ENCODE results near the gene PRR5L. TPM values are rescaled to one million over a fixed set of nuclear protein-coding genes. Genes with fewer than 3 reads are reported as not detected.

The PRR5L gene
- total and polyA plus RNA-seq, 9 of the 15 experiments (the other 6 are each of a cell fraction or from before 2014, with no cell fraction given), result 0.11 to 0.60 (median 0.36) TPM; not detected in 2

DNA sequence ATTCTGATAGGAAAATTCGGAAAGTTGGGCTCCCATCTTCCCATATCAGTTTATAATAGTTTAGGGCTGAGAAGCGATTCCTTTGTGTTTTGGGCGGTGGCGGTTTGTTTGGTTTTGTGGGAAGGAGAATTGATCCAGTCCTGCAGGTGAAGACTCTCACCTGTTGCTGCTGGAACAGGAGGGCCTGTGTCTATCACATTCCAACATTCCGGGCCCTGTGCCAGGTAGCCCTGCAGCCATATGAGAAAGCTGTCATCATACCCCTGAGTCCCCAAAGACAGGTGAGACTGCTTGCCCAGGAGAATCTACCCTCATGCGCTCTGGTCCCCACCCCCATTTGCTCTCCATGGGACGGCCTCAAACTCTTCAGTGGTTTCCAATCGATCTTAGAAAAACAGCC, 151.9 kb downstream of the PRR5L start:
- H2AFZ ChIP-seq (ENCODE audit: low read depth, low read length), result no peak overlapping the region
- H3K4me3 ChIP-seq, result no peak overlapping the region
- ATAC-seq (no peak), FAIRE-seq (no peak), DNase-seq (ENCODE audit: extremely low read depth in 1 of 4, low spot score in 3 of 4) (no peak)
- ChIA-PET CTCF (ENCODE audit: low intra/inter-chr PET ratio) (no interaction called here), POLR2A (no interaction called here)
- in situ Hi-C loops (cut with MboI), result no loop called here
- TF ChIP-seq CHCHD3 (CRISPR knock-in tag; IDR thresholded peaks at IDR 0.05) (no peak), NCOR1 (IDR thresholded peaks at IDR 0.05) (no peak), ZNF589 (CRISPR knock-in tag; IDR thresholded peaks at IDR 0.05; ENCODE audit: low read depth) (no peak), SREBF1 (IDR thresholded peaks at IDR 0.05; ENCODE audit: borderline replicate concordance, low read depth, low read length) (no peak), MECOM (CRISPR knock-in tag; IDR thresholded peaks at IDR 0.05) (no peak), ADNP (tag; IDR thresholded peaks at IDR 0.05) (no peak)
- H4K20me1 ChIP-seq (replicated peaks; ENCODE audit: control insufficient read depth, insufficient read depth, low read length), result no peaks in the 10 kb centered on the region
- no peaks in the 10 kb centered on the region; a peak in 1 of 5 replicates for H3K4me1 ChIP-seq (replicated peaks in 1 of 2; ENCODE audit: control insufficient read depth in 2 of 2, insufficient read depth in 2 of 2, low read length in 2 of 2)
- BruUV-seq (replicated peaks), result no TSS peak
- no peaks in the 10 kb centered on the region for H3K9me3 ChIP-seq (replicated peaks; ENCODE audit: control insufficient read depth, insufficient read depth, low read depth, low read length)
- peaks cover 4 to 42% of the 10 kb centered on the region in 2 experiments; a peak in 4 of 5 replicates for H3K27me3 ChIP-seq (ENCODE audit: control insufficient read depth in 2 of 2, insufficient read depth in 2 of 2, low read length in 2 of 2)
- no peaks in the 10 kb centered on the region for H3K79me2 ChIP-seq (ENCODE audit: control insufficient read depth, insufficient read depth, low read length)
- intact Hi-C loops (cut with micrococcal nuclease), result no loop called here
- H3K4me2 ChIP-seq (ENCODE audit: insufficient read depth, low read length), result no peak overlapping the region
- WGBS (ENCODE audit: insufficient coverage, low coverage, missing lambda C conversion rate), result 0% methylated on average over 8 of the region's 8 CpGs
- H3K27ac ChIP-seq (ENCODE audit: extremely low read depth, low read depth, low read length), result no peak overlapping the region
- no peaks in the 10 kb centered on the region for H3K36me3 ChIP-seq (ENCODE audit: control insufficient read depth, insufficient read depth, low read length)
- no peak overlapping the region for H3K9ac ChIP-seq (ENCODE audit: insufficient read depth in 1 of 2, low read depth in 2 of 2, low read length in 2 of 2)
- no peaks in the 10 kb centered on the region for H3K9me1 ChIP-seq (ENCODE audit: control insufficient read depth, insufficient read depth, low read length)

DNA sequence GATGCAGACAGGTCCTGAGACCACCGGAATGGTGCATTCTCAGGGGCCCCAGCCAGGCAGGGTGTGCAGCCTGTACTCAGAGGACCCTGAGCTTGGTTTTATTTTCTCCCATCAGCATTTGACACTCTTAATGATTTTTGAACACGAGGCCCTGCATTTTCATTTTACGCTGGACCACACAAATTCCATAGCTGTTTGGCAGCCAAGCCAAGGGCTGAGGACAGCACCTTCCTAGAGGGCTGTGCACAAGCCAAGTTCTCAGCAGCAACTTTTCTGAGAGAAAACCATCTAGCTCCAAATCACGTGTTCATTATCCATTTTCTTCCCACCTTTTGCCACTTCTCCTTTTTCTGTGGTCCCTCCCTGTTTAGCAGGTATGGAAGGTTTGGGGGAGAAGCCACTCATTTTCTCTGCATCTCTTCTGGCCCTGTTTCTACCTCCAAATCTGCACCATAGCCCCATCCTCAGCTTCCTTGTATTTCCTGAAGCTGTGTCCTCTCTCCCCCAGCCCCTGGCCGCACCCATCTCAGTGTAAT, 153.5 kb downstream of the PRR5L start:
- no TSS peak for BruUV-seq (replicated peaks)
- intact Hi-C loops (cut with micrococcal nuclease), result no loop called here
- ATAC-seq (no peak), DNase-seq (ENCODE audit: extremely low read depth in 1 of 4, low spot score in 3 of 4) (no peak), FAIRE-seq (no peak)
- H3K27me3 ChIP-seq (ENCODE audit: control insufficient read depth in 2 of 2, insufficient read depth in 2 of 2, low read length in 2 of 2), result peaks cover 4 to 42% of the 10 kb centered on the region in 2 experiments; a peak in 4 of 5 replicates
- no peaks in the 10 kb centered on the region for H4K20me1 ChIP-seq (replicated peaks; ENCODE audit: control insufficient read depth, insufficient read depth, low read length)
- no peak overlapping the region for H3K9ac ChIP-seq (ENCODE audit: insufficient read depth in 1 of 2, low read depth in 2 of 2, low read length in 2 of 2)
- TF ChIP-seq ZNF79 (CRISPR knock-in tag; IDR thresholded peaks at IDR 0.05; ENCODE audit: low read depth), result no peak
- peak; percentile 70; the same call in 1 of the 2 replicates for TF ChIP-seq SPI1 (IDR thresholded peaks at IDR 0.05; ENCODE audit: borderline replicate concordance, low read depth, low read length)
- H3K4me1 ChIP-seq (replicated peaks in 1 of 2; ENCODE audit: control insufficient read depth in 2 of 2, insufficient read depth in 2 of 2, low read length in 2 of 2), result peaks cover 2 to 13% of the 10 kb centered on the region in 2 experiments; a peak in 3 of 5 replicates
- H3K27ac ChIP-seq (ENCODE audit: extremely low read depth, low read depth, low read length), result no peak overlapping the region
- H3K4me2 ChIP-seq (ENCODE audit: insufficient read depth, low read length), result no peak overlapping the region
- 2% methylated on average over 5 of the region's 5 CpGs for WGBS (ENCODE audit: insufficient coverage, low coverage, missing lambda C conversion rate)
- no peaks in the 10 kb centered on the region for H3K9me3 ChIP-seq (replicated peaks; ENCODE audit: control insufficient read depth, insufficient read depth, low read depth, low read length)
- H3K9me1 ChIP-seq (ENCODE audit: control insufficient read depth, insufficient read depth, low read length), result no peaks in the 10 kb centered on the region
- CTCF ChIA-PET (ENCODE audit: low intra/inter-chr PET ratio), result no interaction called here
- H3K4me3 ChIP-seq, result no peak overlapping the region
- H3K79me2 ChIP-seq (ENCODE audit: control insufficient read depth, insufficient read depth, low read length), result no peaks in the 10 kb centered on the region
- POLR2A ChIA-PET, result no interaction called here
- H3K36me3 ChIP-seq (ENCODE audit: control insufficient read depth, insufficient read depth, low read length), result no peaks in the 10 kb centered on the region
- in situ Hi-C loops (cut with MboI), result no loop called here
- H2AFZ ChIP-seq (ENCODE audit: low read depth, low read length), result no peak overlapping the region

Measured in K562 (cell line).